ENCODE measurements around the gene TRPM2.
A peak's percentile ranks its signal among the peaks of the same experiment; 100 is the strongest.
"Not testable (repeated sequence)": the region's sequence is repeated elsewhere in the genome, so short reads cannot be mapped to it uniquely, and the experiment has no call there.

TRPM2 gene

DNA sequence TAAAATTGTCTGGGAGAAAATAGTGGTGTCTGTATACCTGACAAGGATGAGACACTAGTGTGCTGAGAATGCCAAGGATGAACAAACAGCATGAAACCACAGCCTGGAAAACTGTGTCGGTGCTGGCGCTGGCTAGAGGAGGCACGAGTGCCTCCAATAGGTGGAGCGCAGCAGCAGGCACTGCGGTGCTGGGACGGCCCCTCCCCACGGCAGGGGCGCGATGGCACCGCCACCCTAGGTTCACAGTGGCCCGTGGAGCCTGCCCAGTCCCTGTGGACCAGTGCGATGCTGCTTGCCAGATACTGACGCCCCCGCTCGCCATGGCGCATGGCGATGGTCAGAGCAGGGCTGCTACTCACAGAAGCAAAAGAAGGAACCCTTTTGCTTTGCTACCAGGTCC lies 21.0 kb upstream of the TRPM2 start:
- intact Hi-C loops (cut with DNase I): no loop called here
- DNase-seq: no peak

DNA sequence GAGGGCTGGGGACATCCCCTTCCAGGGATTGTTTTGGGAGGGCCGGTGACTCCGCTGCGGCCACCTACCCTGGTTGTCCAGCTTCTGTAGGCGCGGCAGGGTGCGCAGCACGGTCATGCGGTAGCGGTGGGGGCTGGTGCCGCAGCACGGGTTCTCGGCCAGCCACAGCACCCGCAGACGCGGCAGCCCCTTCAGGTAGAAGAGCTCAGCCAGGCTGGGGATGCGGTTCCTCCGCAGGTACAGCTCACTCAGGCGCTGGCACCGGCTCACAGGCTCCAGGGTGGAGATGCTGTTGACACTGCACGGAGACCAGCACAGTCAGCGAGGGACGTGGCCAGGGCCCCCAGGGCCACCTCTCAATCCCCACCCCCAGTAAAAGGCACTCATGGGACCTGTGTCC lies 20.5 kb upstream of the TRPM2 start:
- intact Hi-C loops (cut with DNase I): no loop called here
- DNase-seq: no peak

DNA sequence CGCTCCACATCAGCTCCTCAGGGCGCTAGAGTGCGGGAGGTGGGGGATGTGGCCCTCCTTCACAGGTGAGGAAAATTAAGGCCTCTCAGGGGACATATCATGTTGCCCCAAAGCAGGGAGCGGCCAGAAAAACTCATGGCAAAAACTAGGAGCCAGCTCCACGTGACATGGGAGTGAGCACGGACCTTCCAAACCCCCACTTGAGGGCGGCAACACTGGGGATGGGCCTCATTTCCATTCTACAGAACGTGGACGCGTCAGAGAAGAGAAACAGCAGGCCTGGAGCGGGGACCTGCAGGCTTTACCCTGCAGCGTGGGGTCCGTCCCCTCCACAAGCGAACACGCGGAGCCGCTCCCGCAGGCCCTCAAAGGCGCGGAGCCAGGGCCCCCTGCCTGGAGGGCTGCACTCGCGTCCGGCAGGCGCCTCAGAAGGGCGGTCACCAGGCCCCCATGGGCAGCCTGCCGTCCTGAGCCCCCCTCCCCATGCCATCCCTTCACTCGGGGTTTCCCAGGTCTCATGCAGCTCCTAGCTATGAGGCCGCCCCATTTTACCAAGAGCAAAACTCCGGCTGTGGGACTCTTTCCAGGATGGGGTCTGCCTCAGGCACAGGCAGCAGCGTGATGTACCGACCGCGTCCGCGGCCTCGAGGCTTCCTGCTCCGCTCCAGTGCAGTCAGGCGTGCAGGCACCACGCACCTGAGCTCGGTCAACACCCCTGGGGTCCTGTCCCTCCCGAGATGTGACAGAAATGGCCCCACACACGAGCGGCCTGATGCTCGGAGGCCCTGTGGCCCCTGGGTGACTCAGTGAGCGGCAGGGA lies 19.7 kb upstream of the TRPM2 start:
- intact Hi-C loops (cut with DNase I): no loop called here
- DNase-seq: no peak

DNA sequence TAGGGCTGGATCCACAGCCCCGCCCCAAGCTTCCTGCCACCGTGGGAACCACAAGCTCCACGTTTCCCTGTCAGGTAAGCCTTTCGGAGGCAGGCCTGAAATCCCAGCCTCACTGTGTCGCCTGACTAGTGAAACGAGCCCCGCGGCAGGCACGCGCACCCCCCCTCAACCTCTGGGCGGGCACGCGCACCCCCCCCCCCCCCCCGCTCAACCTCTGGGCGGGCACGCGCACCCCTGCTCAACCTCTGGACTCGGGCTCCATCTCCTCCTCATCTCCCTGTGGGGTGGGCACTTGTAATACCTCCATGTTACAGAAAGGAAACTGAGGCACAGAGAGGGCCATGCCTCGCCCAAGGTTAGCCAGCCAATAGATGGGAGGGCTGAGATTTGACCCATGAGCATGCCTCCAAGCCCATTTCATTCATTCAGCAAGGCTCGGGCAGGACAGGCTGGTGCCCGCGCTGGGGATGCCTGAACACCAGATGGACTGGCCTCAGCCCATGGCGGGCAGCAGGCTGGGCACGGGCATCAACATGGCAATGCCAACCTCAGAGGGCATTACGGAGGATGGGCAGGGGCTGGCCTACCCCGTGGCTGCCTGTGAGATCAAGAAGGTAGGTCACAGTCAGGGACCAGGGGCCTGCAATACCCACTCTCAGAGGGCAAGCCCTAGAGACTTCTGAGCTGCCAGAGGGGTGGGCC lies 18.9 kb upstream of the TRPM2 start:
- DNase-seq: no peak
- intact Hi-C loops (cut with DNase I): no loop called here

DNA sequence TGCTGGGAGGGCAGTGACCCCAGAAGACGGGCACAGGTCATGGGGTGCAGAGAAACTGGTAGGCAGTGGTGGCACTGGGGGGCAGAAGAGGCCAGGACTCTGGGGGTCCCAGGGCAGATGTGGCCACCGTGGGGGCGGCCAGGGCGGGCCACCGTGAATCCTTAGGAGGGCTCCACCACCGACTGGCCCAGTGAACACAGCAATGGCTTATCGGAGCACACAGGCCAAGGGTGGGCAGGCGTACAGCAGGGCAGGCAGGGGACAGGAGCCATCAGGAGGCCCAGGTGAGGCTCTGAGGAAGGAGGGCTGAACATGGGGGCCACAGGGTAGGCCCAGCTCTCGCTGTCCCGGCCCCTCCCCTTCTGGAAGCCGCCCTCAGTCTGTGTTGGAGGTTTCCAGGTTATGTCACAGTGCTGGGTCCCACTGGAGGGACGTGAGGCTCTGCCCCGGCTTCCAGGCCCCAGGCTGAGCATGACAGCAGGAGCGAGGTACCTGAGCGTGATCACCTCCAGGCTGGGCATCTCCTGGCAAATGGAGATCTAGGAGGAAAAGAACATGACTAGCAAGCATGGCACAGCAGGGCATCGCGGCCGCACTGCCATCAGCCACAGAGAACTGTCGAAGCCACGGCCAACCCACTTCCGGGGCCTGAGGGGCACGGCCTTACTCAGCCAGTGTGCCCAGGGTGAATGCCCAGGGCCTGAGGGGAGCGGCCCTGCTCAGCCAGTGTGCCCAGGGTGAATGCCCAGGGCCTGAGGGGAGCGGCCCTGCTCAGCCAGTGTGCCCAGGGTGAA lies 18.0 kb upstream of the TRPM2 start:
- intact Hi-C loops (cut with DNase I): no loop called here

DNA sequence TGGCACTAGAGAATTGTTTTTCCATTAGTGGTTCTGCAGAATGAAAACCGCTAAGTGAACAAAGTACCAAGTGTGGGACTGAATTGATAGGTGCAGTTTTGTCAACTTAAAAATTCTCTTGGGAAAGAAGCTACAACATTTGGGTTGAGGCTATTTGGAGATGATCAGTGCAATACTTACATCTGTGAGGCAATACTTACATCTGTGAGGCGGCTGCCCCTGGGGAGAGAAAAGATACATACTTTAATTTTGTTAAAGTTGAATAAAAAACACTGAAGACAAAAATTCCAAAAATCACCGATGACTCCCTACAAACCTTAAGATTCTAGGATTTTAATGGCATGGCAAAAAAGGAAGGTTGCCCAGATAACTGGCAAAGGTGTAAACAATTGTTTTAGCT lies 16.0 kb upstream of the TRPM2 start:
- DNase-seq: no peak
- intact Hi-C loops (cut with DNase I): no loop called here

More for the DNA sequence above, 18.0 kb upstream of the TRPM2 start:
- no peak for DNase-seq

DNA sequence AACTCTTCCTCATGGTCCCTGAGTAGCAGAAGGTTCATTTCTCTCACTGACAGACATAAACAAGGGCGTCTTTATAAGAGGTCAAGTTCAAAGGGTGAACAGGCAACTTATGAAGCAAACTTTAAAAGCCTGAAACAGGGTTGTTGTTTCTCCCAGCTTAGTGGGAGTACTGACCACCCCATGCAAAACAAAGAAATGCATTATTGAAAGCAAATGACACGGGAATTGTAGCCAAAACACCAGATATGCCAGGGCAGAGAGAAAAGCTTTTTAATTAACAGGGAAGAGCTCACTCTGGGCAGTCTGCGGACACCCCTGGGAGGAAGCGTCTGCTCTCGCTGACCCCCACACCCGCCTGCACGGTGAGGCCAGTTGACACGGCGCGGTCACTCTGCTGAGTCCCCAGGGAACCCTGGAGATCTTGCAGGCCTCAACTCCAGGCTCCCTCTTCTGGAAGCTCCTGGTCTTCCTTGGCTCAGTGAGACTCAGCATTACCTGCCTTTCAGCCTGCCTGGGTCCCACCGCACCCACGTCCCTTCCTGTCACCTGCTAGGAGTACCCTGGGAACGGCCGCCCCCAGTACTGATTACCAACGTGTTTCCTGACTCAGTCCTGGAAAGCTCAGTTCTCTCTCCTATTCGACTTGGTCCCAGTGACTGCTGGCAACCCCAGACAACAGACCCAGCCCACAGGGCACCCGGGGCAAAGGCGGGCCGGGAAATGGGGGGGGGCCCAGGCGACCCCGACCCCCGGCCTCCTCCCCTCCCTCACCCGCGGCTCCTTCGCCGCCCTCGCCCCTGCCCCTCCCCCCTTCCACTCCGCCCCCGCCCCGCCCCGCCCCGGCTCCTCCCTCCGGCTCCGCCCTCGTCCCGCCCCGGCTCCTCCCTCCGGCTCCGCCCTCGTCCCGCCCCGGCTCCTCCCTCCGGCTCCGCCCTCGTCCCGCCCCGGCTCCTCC lies 15.2 kb upstream of the TRPM2 start:
- intact Hi-C loops (cut with DNase I): no loop called here
- DNase-seq: peak; percentile 61 to 94 (median 83)

DNA sequence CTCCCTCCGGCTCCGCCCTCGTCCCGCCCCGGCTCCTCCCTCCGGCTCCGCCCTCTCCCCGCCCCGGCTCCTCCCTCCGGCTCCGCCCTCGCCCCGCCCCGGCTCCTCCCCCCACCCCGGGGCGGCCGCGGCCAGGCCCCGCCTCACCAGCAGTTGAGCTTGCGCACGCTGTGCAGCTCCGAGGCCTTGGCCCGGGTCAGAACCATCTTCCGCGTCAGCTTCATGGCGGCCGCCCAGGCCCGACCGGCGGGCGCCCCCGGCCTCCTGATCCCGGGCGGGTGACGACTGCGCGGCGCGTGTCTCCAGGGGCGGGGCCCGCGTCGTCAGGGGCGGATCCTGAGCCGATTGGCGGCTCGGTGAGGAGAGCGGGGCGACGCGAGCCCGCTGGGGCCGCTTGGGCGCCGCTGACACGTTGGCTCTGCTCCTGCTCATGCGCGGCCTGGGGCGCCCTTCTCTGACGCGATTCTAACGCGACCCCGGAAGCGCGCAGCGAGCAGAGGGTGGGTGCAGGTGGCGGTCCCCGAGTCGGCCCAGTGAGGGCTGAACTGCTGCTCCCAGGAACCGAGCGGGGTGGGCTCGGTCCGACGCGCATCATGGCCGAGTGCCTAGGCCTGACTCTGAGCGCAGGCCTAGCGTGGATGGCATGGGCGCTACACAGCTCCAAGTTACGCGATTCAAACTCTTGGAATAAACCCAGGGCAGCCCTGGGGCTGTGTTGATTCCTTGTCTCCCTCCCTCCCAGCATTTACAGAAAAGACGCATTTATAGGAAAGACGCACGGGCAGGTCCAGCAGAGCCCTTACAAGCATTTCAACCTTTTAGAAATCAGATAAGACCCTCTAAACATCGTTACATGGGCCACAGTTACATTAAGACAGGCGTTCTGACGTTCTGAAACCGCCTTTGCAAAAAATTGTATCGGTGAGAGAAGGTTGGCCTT lies 14.2 kb upstream of the TRPM2 start, which contains the start of gene CFAP410:
CFAP410 (minus strand) TSS at position 420 of the 940 bp plus-strand sequence; CDS start at position 224, 196 bp downstream.
- peak; percentile 83 to 97 (median 94) for DNase-seq
- intact Hi-C loops (cut with DNase I): no loop called here

DNA sequence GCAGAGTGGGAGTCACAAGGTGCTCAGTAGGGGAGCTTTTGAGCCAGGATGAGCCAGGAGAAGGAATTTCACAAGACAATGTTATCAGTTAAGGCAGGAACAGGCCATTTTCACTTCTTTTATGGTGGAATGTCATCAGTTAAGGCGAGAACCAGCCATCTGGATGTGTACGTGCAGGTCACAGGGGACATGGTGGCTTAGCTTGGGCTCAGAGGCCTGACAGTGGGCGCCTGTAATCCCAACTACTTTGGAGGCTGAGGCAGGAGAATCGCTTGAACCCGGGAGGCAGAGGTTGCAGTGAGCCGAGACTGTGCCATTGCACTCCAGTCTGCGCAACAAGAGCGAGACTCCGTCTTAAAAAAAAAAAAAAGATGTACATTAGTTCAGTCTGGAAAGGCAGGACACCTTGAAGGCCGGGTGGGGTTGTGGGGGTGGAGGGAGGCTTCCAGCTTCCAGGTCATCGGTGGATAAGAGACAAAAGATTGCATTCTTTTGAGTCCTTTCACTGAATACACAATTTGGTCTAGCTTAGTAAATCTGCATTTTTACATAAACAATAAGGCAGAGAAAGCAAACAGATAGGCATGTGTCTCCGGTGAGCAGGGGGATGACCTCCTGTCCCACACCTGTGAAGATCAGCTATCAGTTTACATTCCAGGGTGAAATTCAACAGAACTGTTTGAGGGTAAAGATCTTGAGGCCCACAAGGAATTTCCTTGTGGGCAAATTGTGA lies 11.5 kb upstream of the TRPM2 start:
- DNase-seq: not testable (repeated sequence)
- intact Hi-C loops (cut with DNase I): loop anchor here (10.0 kb wide), 1 partner anchor 463 kb away; the partner anchor contains the start of gene UBE2G2

DNA sequence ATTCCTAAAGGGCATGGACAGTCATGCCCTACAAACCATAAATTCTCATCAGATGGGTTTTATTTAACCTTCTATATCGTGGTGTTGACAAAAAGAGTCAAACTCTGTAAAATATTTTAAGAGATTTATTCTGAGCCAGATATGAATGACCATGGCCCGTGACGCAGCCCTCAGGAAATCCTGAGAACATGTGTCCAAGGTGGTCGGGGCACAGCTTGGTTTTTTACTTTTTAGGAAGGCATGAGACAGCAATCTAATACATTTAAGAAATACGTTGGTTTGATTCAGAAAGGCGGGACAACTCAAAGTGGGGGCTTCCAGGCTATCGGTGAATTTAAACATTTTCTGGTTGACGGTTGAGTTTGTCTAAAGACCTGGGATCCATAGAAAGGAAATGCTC lies 10.4 kb upstream of the TRPM2 start:
- intact Hi-C loops (cut with DNase I): loop anchor here (10.0 kb wide), 1 partner anchor 462 kb away; the partner anchor contains the start of gene UBE2G2
- not testable (repeated sequence) for DNase-seq

DNA sequence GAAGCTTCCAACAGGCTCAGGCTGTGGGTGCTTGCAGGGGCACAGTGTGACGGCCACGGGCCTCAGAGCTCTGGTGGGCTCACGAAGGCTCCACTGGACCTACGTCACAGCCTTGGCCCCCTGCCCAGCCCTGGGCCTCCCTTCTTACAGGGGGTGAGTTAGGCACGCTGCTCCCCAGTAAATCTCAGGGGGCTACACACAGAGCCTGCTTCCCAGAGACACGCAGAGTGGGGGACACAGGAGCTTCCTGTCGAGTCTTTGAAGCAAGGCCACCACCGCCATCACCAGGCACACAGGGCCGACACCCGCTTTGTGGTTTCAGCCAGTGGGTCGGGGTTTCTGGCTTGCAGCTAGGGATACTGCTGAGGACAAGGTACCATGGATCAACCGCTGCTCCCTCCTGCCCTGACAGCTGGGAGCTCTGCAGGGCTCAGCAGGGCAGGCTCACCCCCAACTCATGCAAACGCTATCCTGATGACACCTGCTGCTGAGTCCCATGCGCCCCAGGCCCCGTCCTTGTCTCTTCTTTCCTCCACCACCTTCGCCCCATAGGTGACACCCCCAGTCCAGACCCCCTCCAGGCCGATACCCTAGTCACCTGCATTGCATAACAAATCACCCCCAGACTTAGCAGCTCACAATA lies 8.8 kb upstream of the TRPM2 start:
- DNase-seq: no peak
- intact Hi-C loops (cut with DNase I): loop anchor here (10.0 kb wide), 1 partner anchor 460 kb away; the partner anchor contains the start of gene UBE2G2

DNA sequence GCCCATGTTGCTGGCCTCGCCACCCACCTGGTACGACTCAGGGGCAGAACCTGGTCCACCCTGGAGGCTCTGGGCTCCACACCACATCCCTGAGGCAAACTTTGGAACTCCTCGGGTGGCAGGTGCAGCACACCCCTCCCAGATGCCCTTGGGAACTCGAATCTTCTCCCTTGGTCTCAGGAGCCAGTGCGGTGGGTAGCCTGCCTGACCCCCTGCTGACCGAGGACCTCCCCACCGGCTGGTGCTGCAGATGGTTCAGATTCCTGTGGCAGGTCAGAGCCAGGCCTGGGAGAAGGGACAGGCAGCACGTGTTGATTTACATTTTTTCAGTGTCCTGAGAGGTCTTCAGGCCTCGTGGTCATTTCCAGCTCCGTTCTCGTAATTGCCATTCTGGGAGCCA lies 7.9 kb upstream of the TRPM2 start:
- intact Hi-C loops (cut with DNase I): loop anchor here (10.0 kb wide), 1 partner anchor 459 kb away; the partner anchor contains the start of gene UBE2G2
- DNase-seq: no peak

DNA sequence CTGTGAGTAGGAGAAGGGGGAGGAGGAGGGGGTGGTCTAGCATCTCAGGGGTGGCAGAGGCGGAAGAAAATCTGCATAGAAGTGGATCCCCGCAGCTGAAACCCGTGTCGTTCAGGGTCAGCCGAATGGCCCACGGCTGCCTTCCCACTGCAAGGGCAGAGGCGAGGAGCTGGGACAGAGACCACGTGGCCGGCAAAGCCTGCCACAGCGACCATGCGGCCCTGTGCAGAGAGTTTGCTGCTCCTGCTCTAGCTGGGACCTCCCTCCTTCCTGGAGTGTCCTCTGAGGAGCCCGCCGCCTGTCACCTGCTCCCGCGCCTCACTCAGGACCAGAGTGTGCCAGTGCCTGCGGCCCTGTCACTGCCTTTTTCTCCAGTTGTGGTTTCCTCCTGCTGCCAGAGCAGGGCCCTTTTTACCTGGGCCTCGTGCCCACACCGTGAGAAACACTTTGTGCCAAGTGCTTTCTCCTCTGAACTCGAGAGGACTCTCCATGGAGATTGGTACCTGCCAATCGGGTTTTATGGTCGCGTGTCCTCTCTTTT lies 5.4 kb upstream of the TRPM2 start:
- intact Hi-C loops (cut with DNase I): loop anchor here (10.0 kb wide), 1 partner anchor 457 kb away; the partner anchor contains the start of gene UBE2G2
- no peak for DNase-seq

DNA sequence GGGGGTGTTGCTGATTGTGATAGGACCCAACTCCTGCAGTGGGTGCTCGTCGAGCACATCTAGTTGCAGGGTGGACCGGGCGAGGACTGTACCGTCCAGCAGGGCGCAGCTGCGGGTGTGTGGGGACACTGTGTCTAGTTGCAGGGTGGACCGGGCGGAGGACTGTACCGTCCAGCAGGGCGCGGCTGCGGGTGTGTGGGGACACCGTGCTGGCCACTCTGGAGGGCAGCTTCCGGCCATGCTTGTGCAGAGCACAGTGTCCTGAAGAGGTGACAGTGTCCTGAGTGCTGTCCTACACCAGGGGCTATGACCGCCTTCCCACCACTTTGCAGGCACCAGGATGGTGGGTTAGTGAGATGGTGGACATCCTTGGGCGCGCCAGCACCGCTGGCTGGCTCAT lies 4.6 kb upstream of the TRPM2 start:
- no peak for DNase-seq
- intact Hi-C loops (cut with DNase I): loop anchor here (10.0 kb wide), 1 partner anchor 456 kb away; the partner anchor contains the start of gene UBE2G2

DNA sequence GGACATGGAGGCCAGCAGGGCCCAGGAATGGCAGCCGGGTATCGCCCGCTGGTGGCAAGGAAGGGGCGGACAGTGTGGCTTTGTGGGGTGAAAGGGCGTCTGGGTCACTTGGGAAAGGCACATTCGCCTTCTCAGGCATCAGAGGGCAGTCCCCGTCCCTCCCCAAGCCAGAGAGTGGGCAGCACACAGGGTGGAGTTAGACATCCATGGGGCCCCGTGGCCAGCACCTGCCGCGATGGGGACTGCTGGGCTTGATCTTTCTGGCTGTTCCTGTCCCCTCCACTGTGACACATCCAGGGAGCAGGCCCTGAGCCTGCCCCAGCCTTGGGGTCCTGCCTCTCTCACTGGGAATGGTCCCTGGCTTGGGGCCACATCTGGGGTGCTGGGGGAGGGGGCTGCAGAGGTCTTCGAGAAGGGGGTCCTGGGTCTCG lies 4.0 kb upstream of the TRPM2 start:
- DNase-seq: no peak
- intact Hi-C loops (cut with DNase I): loop anchor here (10.0 kb wide), 1 partner anchor 455 kb away; the partner anchor contains the start of gene UBE2G2

Measured in head of caudate nucleus (tissue), 42 donors.